GM21360 (cell line): ENCODE measurements around the gene AHNAK.
"Not testable (repeated sequence)": the region's sequence is repeated elsewhere in the genome, so short reads cannot be mapped to it uniquely, and the experiment has no call there.

Experiments
- ATAC-seq: cut with Tn5 transposase; IDR thresholded peaks from one replicate; pipeline ENCODE4 v1.9.1; 2021; ENCODE audit warnings: mild to moderate bottlenecking, moderate library complexity; ENCODE audit not compliant: unreplicated experiment

Gene AHNAK

GRCh38 chr11:62468577-62468976 is 78.0 kb downstream of the AHNAK start:
- ATAC-seq, result no peak

GRCh38 chr11:62466444-62466843 is 80.2 kb downstream of the AHNAK start:
- no peak for ATAC-seq

GRCh38 chr11:62464655-62465054 is 82.0 kb downstream of the AHNAK start:
- ATAC-seq, result no peak

- no peak for ATAC-seq
Observed at GRCh38 chr11:62463121-62463542, 83.5 kb downstream of the AHNAK start.

- no peak for ATAC-seq
Observed at GRCh38 chr11:62462508-62462892, 84.1 kb downstream of the AHNAK start.

- no peak for ATAC-seq
Observed at GRCh38 chr11:62461740-62462507, 84.7 kb downstream of the AHNAK start.

GRCh38 chr11:62459080-62459479 is 87.5 kb downstream of the AHNAK start:
- ATAC-seq, result no peak

- no peak for ATAC-seq
Observed at GRCh38 chr11:62458212-62459002, 88.2 kb downstream of the AHNAK start.

- no peak for ATAC-seq
Observed at GRCh38 chr11:62457478-62457877, 89.1 kb downstream of the AHNAK start.

- ATAC-seq, result no peak
Observed at GRCh38 chr11:62456630-62457029, 90.0 kb downstream of the AHNAK start.

GRCh38 chr11:62452839-62453468 is 93.7 kb downstream of the AHNAK start:
- no peak for ATAC-seq

GRCh38 chr11:62452261-62452660 is 94.3 kb downstream of the AHNAK start:
- no peak for ATAC-seq

GRCh38 chr11:62451241-62451621 is 95.4 kb downstream of the AHNAK start:
- ATAC-seq, result no peak

- ATAC-seq, result no peak
Observed at GRCh38 chr11:62450543-62451240, 95.9 kb downstream of the AHNAK start.

- not testable (repeated sequence) for ATAC-seq
Observed at GRCh38 chr11:62449912-62450311, 96.7 kb downstream of the AHNAK start.

GRCh38 chr11:62449451-62449851 is 97.2 kb downstream of the AHNAK start:
- ATAC-seq, result no peak

- ATAC-seq, result no peak
Observed at GRCh38 chr11:62446091-62446490, 100.5 kb downstream of the AHNAK start.

- ATAC-seq, result no peak
Observed at GRCh38 chr11:62445314-62445740, 101.3 kb downstream of the AHNAK start.

- ATAC-seq, result no peak
Observed at GRCh38 chr11:62444835-62445234, 101.8 kb downstream of the AHNAK start.

- ATAC-seq, result no peak
Observed at GRCh38 chr11:62444236-62444833, 102.3 kb downstream of the AHNAK start.
